ENCODE data around the gene ESRRA.

GRCh38 chr11:64278576-64279190, 26.6 kb upstream of the ESRRA start:
- TF ChIP-seq POLR2A (IDR thresholded peaks at IDR 0.05) (no peak), EP300 (IDR thresholded peaks at IDR 0.05) (no peak)
- TF ChIP-seq, protein P1, sequence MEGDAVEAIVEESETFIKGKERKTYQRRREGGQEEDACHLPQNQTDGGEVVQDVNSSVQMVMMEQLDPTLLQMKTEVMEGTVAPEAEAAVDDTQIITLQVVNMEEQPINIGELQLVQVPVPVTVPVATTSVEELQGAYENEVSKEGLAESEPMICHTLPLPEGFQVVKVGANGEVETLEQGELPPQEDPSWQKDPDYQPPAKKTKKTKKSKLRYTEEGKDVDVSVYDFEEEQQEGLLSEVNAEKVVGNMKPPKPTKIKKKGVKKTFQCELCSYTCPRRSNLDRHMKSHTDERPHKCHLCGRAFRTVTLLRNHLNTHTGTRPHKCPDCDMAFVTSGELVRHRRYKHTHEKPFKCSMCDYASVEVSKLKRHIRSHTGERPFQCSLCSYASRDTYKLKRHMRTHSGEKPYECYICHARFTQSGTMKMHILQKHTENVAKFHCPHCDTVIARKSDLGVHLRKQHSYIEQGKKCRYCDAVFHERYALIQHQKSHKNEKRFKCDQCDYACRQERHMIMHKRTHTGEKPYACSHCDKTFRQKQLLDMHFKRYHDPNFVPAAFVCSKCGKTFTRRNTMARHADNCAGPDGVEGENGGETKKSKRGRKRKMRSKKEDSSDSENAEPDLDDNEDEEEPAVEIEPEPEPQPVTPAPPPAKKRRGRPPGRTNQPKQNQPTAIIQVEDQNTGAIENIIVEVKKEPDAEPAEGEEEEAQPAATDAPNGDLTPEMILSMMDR (IDR thresholded peaks at IDR 0.05) = no peak

Data from stomach (tissue), 4 donors.